Subcutaneous abdominal adipose tissue (tissue), 5 donors: Measurements from ENCODE around the gene VMP1.
"Not testable (repeated sequence)": the region's sequence is repeated elsewhere in the genome, so short reads cannot be mapped to it uniquely, and the experiment has no call there.

Experiments
- H3K27ac ChIP-seq: one replicate; pipeline ENCODE4 v1.7.0; 2013; ENCODE audit warnings: low read depth, mild to moderate bottlenecking, inconsistent platforms, low read length, moderate library complexity
- H3K27me3 ChIP-seq, 5 donors: one replicate each; pipeline ENCODE4 v1.7.0; 2013; ENCODE audit warnings: low read length in 5 of 5, inconsistent platforms in 1 of 5; ENCODE audit not compliant: control insufficient read depth in 5 of 5, insufficient read depth in 4 of 5
- H3K36me3 ChIP-seq, 5 donors: one replicate each; pipeline ENCODE4 v1.7.0; 2013; ENCODE audit warnings: low read length in 5 of 5; ENCODE audit not compliant: control insufficient read depth in 5 of 5, insufficient read depth in 5 of 5
- H3K4me1 ChIP-seq, 5 donors: one replicate each; pipeline ENCODE4 v1.7.0; 2013; ENCODE audit warnings: low read length in 5 of 5, mild to moderate bottlenecking in 3 of 5, moderate library complexity in 1 of 5; ENCODE audit not compliant: control insufficient read depth in 5 of 5, insufficient read depth in 5 of 5
- H3K4me3 ChIP-seq, 5 donors: one replicate each; pipeline ENCODE4 v1.7.0; 2013; ENCODE audit warnings: low read length in 5 of 5, low read depth in 1 of 5
- H3K9ac ChIP-seq, 5 donors: one replicate each; pipeline ENCODE4 v1.7.0; 2013; ENCODE audit warnings: low read length in 5 of 5, mild to moderate bottlenecking in 4 of 5, moderate library complexity in 3 of 5
- H3K9me3 ChIP-seq, 5 donors: one replicate each; pipeline ENCODE4 v1.7.0; 2013; ENCODE audit warnings: low read length in 5 of 5; ENCODE audit not compliant: control insufficient read depth in 5 of 5
- donor health status: healthy.
- donor health status: healthy.
- donor health status: healthy.
- donor health status: healthy.
- donor health status: healthy.

Gene VMP1

DNA sequence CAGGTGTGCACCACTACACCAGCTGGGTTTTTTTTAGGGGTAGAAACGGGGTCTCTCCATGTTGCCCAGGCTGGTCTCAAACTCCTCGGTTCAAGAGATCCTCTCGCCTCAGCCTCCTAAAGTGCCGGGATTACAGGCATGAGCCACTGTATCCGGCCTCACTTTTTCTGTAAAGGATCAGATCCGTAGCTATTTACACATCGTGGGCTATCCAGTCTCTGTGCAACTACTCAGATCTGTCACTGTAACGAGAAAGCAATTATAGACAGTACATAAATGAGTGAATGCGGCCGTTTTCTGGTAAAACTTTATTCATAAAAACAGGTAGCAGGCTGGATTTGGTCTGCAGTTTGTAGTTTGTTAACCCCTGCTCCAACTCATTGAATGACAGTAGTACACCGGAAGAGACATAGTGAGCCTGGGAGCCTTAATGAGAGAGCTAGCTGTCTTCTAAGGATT, 44.5 kb downstream of the VMP1 start:
- peaks cover 2 to 16% (median 14%) of the 10 kb centered on the region in 5 donors for H3K4me1 ChIP-seq
- no peaks in the 10 kb centered on the region for H3K9me3 ChIP-seq
- H3K9ac ChIP-seq, result no peak overlapping the region
- H3K27me3 ChIP-seq, result no peaks in the 10 kb centered on the region
- H3K4me3 ChIP-seq, result no peak overlapping the region
- no peak overlapping the region for H3K27ac ChIP-seq
- H3K36me3 ChIP-seq, result no peaks in the 10 kb centered on the region

DNA sequence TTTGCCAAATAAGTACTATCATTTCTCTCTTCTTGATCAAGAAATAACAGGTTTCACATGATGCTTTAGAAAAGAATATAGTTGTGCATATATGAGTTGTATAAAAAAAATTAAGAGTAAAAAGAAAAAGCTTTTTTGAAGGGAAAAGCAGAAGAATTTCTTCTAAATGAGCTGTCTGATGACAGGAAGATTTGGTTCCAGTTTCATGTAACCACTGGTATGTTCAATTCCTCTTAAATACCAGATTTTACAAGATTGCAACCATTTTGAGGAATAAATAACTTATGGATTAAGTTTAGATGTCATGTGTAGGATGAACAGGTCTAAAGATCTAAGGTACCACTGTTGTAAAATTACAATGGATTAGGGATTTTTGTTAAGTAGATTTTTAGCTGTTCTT, 45.0 kb downstream of the VMP1 start:
- Histone ChIP-seq H3K36me3 (no peaks in the 10 kb centered on the region), H3K9ac (no peak overlapping the region), H3K4me1 (peaks cover 2 to 16% (median 14%) of the 10 kb centered on the region in 5 donors), H3K27ac (no peak overlapping the region), H3K27me3 (no peaks in the 10 kb centered on the region), H3K9me3 (no peaks in the 10 kb centered on the region), H3K4me3 (no peak overlapping the region)

DNA sequence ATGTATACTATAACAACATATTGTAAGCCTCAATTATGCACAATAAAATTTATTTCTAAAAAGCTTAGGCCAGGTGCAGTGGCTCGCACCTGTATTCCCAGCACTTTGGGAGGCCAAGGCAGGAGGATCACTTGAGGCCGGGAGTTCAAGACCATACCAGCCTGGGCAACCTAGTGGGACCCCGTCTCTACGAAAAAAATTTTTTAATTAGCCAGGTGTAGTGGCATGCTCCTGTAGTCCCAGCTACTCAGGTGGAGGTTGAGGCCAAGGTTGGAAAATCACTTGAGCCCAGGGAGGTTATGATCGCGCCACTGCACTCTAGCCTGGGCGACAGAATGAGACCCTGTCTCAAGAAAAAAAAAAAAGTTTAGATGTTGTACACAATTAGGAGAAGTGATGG, 45.5 kb downstream of the VMP1 start:
- Histone ChIP-seq H3K9me3 (no peaks in the 10 kb centered on the region), H3K27ac (no peak overlapping the region), H3K4me1 (peaks cover 2 to 16% (median 14%) of the 10 kb centered on the region in 5 donors), H3K4me3 (no peak overlapping the region), H3K36me3 (no peaks in the 10 kb centered on the region), H3K9ac (no peak overlapping the region), H3K27me3 (no peaks in the 10 kb centered on the region)

DNA sequence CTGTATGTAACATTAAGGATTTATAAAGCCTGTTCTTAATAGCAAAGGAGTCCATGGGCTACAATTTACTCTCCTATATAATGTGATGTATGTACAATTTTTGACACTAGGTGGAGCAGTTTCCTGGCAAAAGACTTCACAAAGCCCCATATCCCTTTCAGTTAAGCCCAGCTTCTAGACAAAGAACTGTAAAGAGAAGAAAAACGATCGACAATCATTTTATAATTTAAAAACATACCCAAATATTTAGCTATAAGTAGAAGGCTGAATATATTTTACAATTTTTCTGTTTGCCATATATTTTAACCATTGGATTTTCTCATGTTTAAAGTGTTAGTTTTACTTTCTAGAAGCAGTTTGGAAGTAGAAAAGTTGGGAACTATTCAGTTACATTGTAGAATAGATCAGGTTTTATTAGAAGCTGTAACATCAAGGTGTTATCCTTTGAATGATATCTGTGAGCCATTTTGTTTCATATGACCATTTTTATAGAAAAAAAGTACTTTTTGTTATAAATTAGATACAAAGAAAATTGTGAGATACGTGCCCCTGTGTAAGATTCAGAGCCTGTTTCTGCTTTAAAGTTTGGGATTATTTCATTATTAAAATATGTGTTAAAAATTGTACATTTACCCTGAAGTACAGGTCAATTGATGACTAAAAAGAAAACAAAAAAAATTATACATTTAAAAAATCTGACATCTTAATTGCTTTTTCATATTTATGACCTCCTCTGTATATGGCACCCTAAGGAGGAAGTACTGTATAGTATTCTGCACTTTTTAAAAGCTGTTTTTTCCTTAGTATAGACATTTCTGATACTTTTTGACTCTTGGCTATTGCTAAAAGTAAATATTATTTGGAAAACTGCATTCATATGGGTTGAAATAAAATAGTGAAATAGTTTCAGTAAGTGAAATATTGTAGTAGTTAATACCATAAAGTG, 46.3 kb downstream of the VMP1 start:
- H3K27ac ChIP-seq, result peak overlapping the region; percentile 98
- peaks cover 0 to 2% (median 0%) of the 10 kb centered on the region in 5 donors for H3K36me3 ChIP-seq
- H3K27me3 ChIP-seq, result no peaks in the 10 kb centered on the region
- H3K4me3 ChIP-seq, result peak overlapping the region in 2 of 5 donors; percentile 13 to 28
- H3K4me1 ChIP-seq, result peaks cover 2 to 16% (median 14%) of the 10 kb centered on the region in 5 donors
- H3K9me3 ChIP-seq, result no peaks in the 10 kb centered on the region
- H3K9ac ChIP-seq, result peak overlapping the region in 4 of 5 donors; percentile 4 to 63 (median 52)

DNA sequence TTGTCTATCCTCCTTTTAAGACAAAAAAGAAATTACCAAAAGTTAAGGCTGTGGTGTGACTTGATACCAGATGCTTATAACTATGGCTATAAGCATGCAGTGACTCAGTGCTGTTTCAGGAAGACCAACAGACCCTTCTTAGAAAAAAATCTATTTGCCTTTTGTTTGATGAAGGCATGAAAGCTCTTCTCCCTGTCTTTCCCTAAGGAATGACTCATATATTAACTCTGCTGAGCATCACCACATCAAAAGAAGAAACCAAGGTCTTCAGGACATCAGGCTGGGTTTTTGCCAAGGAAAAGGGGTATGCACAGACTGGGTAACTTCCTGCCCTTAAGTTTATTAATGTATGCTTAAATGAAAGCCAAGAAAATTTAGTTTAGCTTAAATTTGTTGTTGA, 47.1 kb downstream of the VMP1 start:
- H3K9me3 ChIP-seq, result no peaks in the 10 kb centered on the region
- peaks cover 0 to 2% (median 0%) of the 10 kb centered on the region in 5 donors for H3K36me3 ChIP-seq
- peaks cover 2 to 16% (median 14%) of the 10 kb centered on the region in 5 donors for H3K4me1 ChIP-seq
- H3K27me3 ChIP-seq, result no peaks in the 10 kb centered on the region
- peak overlapping the region; percentile 98 for H3K27ac ChIP-seq
- peak overlapping the region in 1 of 5 donors; percentile 63 for H3K9ac ChIP-seq
- H3K4me3 ChIP-seq, result no peak overlapping the region

DNA sequence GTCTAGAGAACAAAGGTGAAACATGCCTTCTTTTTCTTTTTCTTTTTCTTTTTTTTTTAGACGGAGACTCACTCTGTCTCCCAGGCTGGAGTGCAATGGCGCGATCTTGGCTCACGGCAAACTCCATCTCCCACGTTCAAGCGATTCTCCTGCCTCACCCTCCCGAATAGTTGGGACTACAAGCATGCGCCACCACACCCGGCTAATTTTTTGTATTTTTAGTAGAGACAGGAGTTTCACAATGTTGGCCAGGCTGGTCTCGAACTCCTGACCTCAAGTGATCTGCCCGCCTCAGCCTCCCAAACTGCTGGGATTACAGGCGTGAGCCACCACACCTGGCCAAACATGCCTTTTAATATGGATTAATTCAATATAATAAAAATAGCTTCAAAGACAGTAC, 47.6 kb downstream of the VMP1 start:
- H3K27ac ChIP-seq, result peak overlapping the region; percentile 98
- not testable (repeated sequence) for H3K4me3 ChIP-seq, H3K9me3 ChIP-seq, H3K36me3 ChIP-seq, H3K27me3 ChIP-seq, H3K9ac ChIP-seq
- H3K4me1 ChIP-seq, result peaks cover 2 to 16% (median 14%) of the 10 kb centered on the region in 5 donors

DNA sequence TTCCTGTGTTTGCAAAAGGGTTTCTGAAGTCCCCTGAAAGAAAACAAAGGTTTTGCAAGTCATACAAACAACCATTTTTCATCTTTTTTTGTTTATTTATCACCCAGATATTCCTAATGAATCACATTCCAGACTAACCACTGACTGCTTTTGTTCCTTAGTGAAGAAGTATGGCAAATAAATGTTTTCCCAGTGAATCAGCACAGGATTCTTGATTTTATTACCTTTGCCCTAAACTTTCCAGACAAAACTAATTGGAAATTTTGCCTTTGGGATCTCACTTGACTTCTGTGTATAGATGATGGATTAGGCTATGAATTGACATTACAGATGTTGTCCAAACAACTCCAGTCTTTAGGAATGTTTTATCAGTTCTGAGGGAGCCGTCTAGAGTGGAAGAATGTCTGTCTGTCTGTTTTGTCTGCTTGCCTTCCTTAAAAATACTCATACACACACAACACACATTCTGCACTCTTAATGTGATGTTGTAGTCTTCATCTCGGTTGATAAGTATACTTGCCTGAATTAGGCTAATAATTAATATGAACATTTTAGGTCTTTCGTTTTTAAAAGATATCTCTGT, 48.9 kb downstream of the VMP1 start:
- Histone ChIP-seq H3K27ac (peak overlapping the region; percentile 98), H3K9ac (peak overlapping the region in 4 of 5 donors; percentile 21 to 72 (median 54)), H3K9me3 (no peaks in the 10 kb centered on the region), H3K4me1 (peaks cover 2 to 16% (median 14%) of the 10 kb centered on the region in 5 donors), H3K36me3 (peaks cover 0 to 2% (median 0%) of the 10 kb centered on the region in 5 donors), H3K27me3 (no peaks in the 10 kb centered on the region), H3K4me3 (no peak overlapping the region)

DNA sequence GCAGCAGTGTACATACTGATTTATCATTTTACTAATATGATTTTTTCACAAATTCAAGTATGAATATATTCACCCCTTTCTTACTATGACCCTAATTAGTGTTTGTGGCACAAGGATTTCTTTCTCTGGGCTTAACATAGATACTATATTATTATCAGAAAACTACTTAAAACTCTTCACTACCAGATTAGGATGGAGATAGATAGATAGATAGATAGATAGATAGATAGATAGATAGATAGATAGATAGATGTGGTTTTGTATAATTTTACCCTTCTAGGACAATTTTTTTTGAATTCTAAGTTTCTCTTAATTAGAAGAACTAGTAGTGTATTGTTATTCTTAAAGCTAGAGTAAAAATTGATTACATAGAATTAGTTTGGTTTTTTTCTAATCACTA, 49.6 kb downstream of the VMP1 start:
- peaks cover 0 to 2% (median 0%) of the 10 kb centered on the region in 5 donors for H3K36me3 ChIP-seq
- H3K4me3 ChIP-seq, result no peak overlapping the region
- H3K9ac ChIP-seq, result peak overlapping the region in 2 of 5 donors; percentile 63 to 72
- no peaks in the 10 kb centered on the region for H3K27me3 ChIP-seq
- no peaks in the 10 kb centered on the region for H3K9me3 ChIP-seq
- H3K27ac ChIP-seq, result peak overlapping the region; percentile 98
- H3K4me1 ChIP-seq, result peaks cover 2 to 16% (median 14%) of the 10 kb centered on the region in 5 donors

DNA sequence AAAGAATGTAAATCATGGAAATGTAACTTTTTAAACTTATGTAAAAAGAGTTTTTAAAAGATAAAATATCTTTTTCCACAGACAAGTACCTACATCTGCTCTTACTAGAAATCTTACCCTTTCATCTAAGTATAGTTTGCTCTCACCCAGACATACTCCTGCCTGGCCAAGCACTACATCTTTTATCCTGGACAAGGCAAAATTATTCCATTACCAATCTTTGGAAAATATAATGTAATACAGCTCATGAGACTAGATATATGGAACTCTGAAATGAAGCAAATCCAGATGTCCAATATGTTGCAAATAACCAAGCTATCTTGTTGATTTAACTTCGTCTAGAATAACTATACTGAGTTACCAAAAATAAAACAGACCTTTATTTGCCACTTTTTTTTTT, 50.0 kb downstream of the VMP1 start:
- H3K27me3 ChIP-seq, result no peaks in the 10 kb centered on the region
- peak overlapping the region in 1 of 5 donors; percentile 72 for H3K9ac ChIP-seq
- H3K4me3 ChIP-seq, result no peak overlapping the region
- peaks cover 2 to 16% (median 14%) of the 10 kb centered on the region in 5 donors for H3K4me1 ChIP-seq
- peak overlapping the region; percentile 98 for H3K27ac ChIP-seq
- no peaks in the 10 kb centered on the region for H3K9me3 ChIP-seq
- H3K36me3 ChIP-seq, result peaks cover 0 to 2% (median 0%) of the 10 kb centered on the region in 5 donors

DNA sequence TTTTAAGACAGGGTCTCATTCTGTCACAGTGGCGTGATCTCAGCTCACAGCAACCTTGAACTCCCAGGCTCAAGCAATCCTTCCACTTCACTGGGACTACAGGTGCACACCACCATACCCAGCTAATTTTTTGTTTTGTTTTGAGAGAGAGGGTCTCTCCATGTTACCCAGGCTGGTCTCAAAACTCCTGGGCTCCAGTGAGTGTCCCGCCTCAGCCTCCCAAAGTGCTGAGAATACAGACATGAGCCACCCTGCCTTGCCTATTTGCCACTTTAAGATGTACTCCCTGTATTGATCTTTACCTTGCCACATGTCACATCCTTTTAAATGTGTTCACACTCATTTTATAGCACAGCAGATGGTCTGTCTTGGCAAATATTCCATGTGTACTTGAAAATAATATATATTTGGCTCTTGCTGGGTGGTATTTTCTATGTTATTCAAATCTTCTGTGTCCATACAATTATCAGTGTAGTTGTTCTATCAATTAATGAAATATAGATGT, 50.5 kb downstream of the VMP1 start:
- Histone ChIP-seq H3K4me1 (peaks cover 2 to 16% (median 14%) of the 10 kb centered on the region in 5 donors), H3K27ac (peak overlapping the region; percentile 98), H3K36me3 (peaks cover 0 to 2% (median 0%) of the 10 kb centered on the region in 5 donors)

More for the DNA sequence above, 50.5 kb downstream of the VMP1 start:
- Histone ChIP-seq H3K4me3 (no peak overlapping the region), H3K27me3 (no peaks in the 10 kb centered on the region), H3K9ac (no peak overlapping the region), H3K9me3 (no peaks in the 10 kb centered on the region)
